Superior temporal gyrus (tissue), 1 donor: ENCODE data around the gene BOC.

Experiments used
- DNase-seq: peaks from one replicate; pipeline ENCODE4 v3.0.0-alpha.2; 2016; ENCODE audit errors: extremely low spot score

Gene BOC

GRCh38 chr3:113269661-113270060 lies 58.3 kb downstream of the BOC start:
- no peak for DNase-seq

- no peak for DNase-seq
These were observed 58.7 kb downstream of the BOC start for GRCh38 chr3:113270068-113270467.

- DNase-seq: no peak
These were observed 59.4 kb downstream of the BOC start for GRCh38 chr3:113270786-113271185.

GRCh38 chr3:113271189-113271588 lies 59.8 kb downstream of the BOC start:
- no peak for DNase-seq

- DNase-seq: no peak
These were observed 60.4 kb downstream of the BOC start for GRCh38 chr3:113271594-113272384.

GRCh38 chr3:113272385-113272779 lies 61.0 kb downstream of the BOC start:
- DNase-seq: no peak

GRCh38 chr3:113273011-113273410 lies 61.7 kb downstream of the BOC start:
- DNase-seq: no peak

- no peak for DNase-seq
These were observed 62.4 kb downstream of the BOC start for GRCh38 chr3:113273604-113274378.

- DNase-seq: no peak
These were observed 63.3 kb downstream of the BOC start for GRCh38 chr3:113274425-113275257.

- DNase-seq: no peak
These were observed 63.9 kb downstream of the BOC start for GRCh38 chr3:113275258-113275556.

GRCh38 chr3:113275583-113275928 lies 64.2 kb downstream of the BOC start:
- no peak for DNase-seq

- DNase-seq: no peak
These were observed 64.8 kb downstream of the BOC start for GRCh38 chr3:113275929-113276750.

- DNase-seq: no peak
These were observed 65.4 kb downstream of the BOC start for GRCh38 chr3:113276751-113277080.

- no peak for DNase-seq
These were observed 66.1 kb downstream of the BOC start for GRCh38 chr3:113277414-113277813.

- no peak for DNase-seq
These were observed 66.7 kb downstream of the BOC start for GRCh38 chr3:113277941-113278598.

- DNase-seq: no peak
These were observed 67.2 kb downstream of the BOC start for GRCh38 chr3:113278599-113278955.

- no peak for DNase-seq
These were observed 68.3 kb downstream of the BOC start for GRCh38 chr3:113279686-113280085.

GRCh38 chr3:113283306-113283705 lies 71.9 kb downstream of the BOC start:
- DNase-seq: no peak

GRCh38 chr3:113284453-113285050 lies 73.2 kb downstream of the BOC start:
- no peak for DNase-seq

- no peak for DNase-seq
These were observed 73.9 kb downstream of the BOC start for GRCh38 chr3:113285226-113285625.

GRCh38 chr3:113285741-113286140 lies 74.4 kb downstream of the BOC start:
- DNase-seq: no peak
